Measurements from ENCODE around the gene MMAB.
A peak's percentile ranks its signal among the peaks of the same experiment; 100 is the strongest.

Gene MMAB

GRCh38 chr12:109535231-109535862 lies 38.0 kb downstream of the MMAB start:
- DNase-seq = no peak

GRCh38 chr12:109534456-109534855 lies 38.8 kb downstream of the MMAB start:
- DNase-seq = no peak

- DNase-seq = no peak
Observed at GRCh38 chr12:109533487-109533740, 39.9 kb downstream of the MMAB start.

- DNase-seq = peak; percentile 22
Observed at GRCh38 chr12:109532721-109533486, 40.4 kb downstream of the MMAB start.

- no peak for DNase-seq
Observed at GRCh38 chr12:109531411-109531810, 41.9 kb downstream of the MMAB start.

- no peak for DNase-seq
Observed at GRCh38 chr12:109529691-109530640, 43.3 kb downstream of the MMAB start.

GRCh38 chr12:109527489-109528123 lies 45.7 kb downstream of the MMAB start:
- no peak for DNase-seq

- DNase-seq = no peak
Observed at GRCh38 chr12:109525279-109525585, 48.1 kb downstream of the MMAB start.

GRCh38 chr12:109524466-109525278 lies 48.6 kb downstream of the MMAB start:
- DNase-seq = no peak

GRCh38 chr12:109523504-109523903 lies 49.8 kb downstream of the MMAB start:
- DNase-seq = no peak

GRCh38 chr12:109523071-109523470 lies 50.2 kb downstream of the MMAB start:
- no peak for DNase-seq

- DNase-seq = no peak
Observed at GRCh38 chr12:109521831-109522230, 51.5 kb downstream of the MMAB start.

- no peak for DNase-seq
Observed at GRCh38 chr12:109519787-109520186, 53.5 kb downstream of the MMAB start.

GRCh38 chr12:109518820-109519665 lies 54.3 kb downstream of the MMAB start:
- peak; percentile 22 for DNase-seq

GRCh38 chr12:109517619-109518018 lies 55.7 kb downstream of the MMAB start:
- DNase-seq = peak; percentile 19

GRCh38 chr12:109513977-109514376 lies 59.3 kb downstream of the MMAB start:
- peak; percentile 10 for DNase-seq

- no peak for DNase-seq
Observed at GRCh38 chr12:109513051-109513450, 60.3 kb downstream of the MMAB start.

- DNase-seq = no peak
Observed at GRCh38 chr12:109512608-109513007, 60.7 kb downstream of the MMAB start.

- DNase-seq = peak; percentile 63
Observed at GRCh38 chr12:109510196-109510595, 63.1 kb downstream of the MMAB start.

- peak; percentile 78 for DNase-seq
Observed at GRCh38 chr12:109504068-109504467, 69.2 kb downstream of the MMAB start.
